Ovary (tissue), 9 donors: ENCODE results near the gene TXNDC11. TPM values are rescaled to one million over a fixed set of nuclear protein-coding genes. Genes with fewer than 3 reads are reported as not detected.

ENCODE experiments used
- DNase-seq, 5 donors: peaks; one replicate each; pipeline ENCODE4 v3.0.0-alpha.2; 2019 to 2020
- H3K27ac ChIP-seq, 2 donors: fragments of 200-600 bp; one replicate each; pipeline versions ENCODE4 v1.5.1 to v1.8.0; 2019 to 2022
- H3K27me3 ChIP-seq: fragments of 200-600 bp; one replicate; pipeline ENCODE4 v1.8.0; 2022
- H3K36me3 ChIP-seq: fragments of 200-600 bp; sonication (generic); one replicate; pipeline ENCODE4 v1.5.1; 2019
- H3K4me1 ChIP-seq: one replicate; pipeline ENCODE4 v1.8.1; 2013; ENCODE audit warnings: mild to moderate bottlenecking, moderate library complexity; ENCODE audit not compliant: insufficient read depth
- H3K4me3 ChIP-seq: fragments of 200-600 bp; sonication (generic); one replicate; pipeline ENCODE4 v1.5.1; 2017
- H3K9me3 ChIP-seq, 2 donors: fragments of 200-600 bp in 1 of 2; sonication (generic) in 1 of 2; one replicate each; pipeline versions ENCODE4 v1.5.1 to v1.8.1; 2013 to 2019; ENCODE audit warnings: mild to moderate bottlenecking in 1 of 2, moderate library complexity in 1 of 2
- EP300 ChIP-seq: sonication (generic); formaldehyde crosslinking; IDR thresholded peaks from one replicate; pipeline ENCODE4 v1.6.1; 2017; ENCODE audit warnings: antibody characterized with exemption
- POLR2A ChIP-seq: fragments of 450-650 bp; IDR thresholded peaks from one replicate; pipeline ENCODE4 v1.6.1; 2017; ENCODE audit warnings: antibody characterized with exemption, mild to moderate bottlenecking, moderate library complexity
- WGBS, 3 donors: extraction: QIAGEN DNeasy Blood & Tissue Kit in 1 of 3; methylation state at CpG; one replicate each; pipeline versions ENCODE4 v1.1.5 to v1.1.7; 2013 to 2017; 5-methylcytosine and 5-hydroxymethylcytosine counted together
- intact Hi-C, 4 donors: fragments of 100-400 bp; cut with DNase I; formaldehyde crosslinking; loops; one replicate each; pipeline versions ENCODE4 v1.11.0 to v1.15.1; 2022 to 2023
- polyA plus RNA-seq, 2 donors: library from polyadenylated mRNA; stranded (reverse); fragments of 200-250 nt in 1 of 2; fragments of 350-450 nt in 1 of 2; fragmentation: Illumina TruSeq in 1 of 2; extraction: RNeasy Lipid Tissue Mini Kit (QIAGEN cat#74804) in 1 of 2; gene quantifications; one replicate each; pipeline ENCODE4 v1.2.3, GENCODE V29; 2013 to 2014
- total RNA-seq, 7 donors: library from RNA; depleted of rRNA in 2 of 7; stranded (reverse); fragments of >200 nt in 2 of 7; fragmentation: NEBNext Ultra II Directional in 3 of 7; extraction: Animal tissue kit (Norgen Biotek cat#: 25700) in 3 of 7; gene quantifications; one replicate each; pipeline versions ENCODE4 v1.1.0 to v1.2.4, GENCODE V29; 2016 to 2023
- TF ChIP-seq, protein P1 (sequence below), 3 donors: fragments of 450-650 bp in 2 of 3; fragments of 200-600 bp in 1 of 3; IDR thresholded peaks; one replicate each; pipeline versions ENCODE4 v1.5.1 to v1.8.0; 2016 to 2022; ENCODE audit warnings: antibody characterized with exemption in 3 of 3, mild to moderate bottlenecking in 1 of 3
- donor health status: DM: no; HTN: no; CAD: no; lungs with moderate emphysema.
- donor health status: DM: no; HTN: no; CAD: no.
- donor health status: Bipolar disorder and iron deficiency.
- donor health status: DM: yes; HTN: yes; CAD: no.
- donor health status: DM: no; HTN: no; CAD: no.
- donor health status: DM: yes; HTN: yes; CAD: no.

Gene TXNDC11
- total and polyA plus RNA-seq, 9 donors, result 32.3 to 48.6 (median 39.3) TPM

GRCh38 chr16:11759997-11760396, 17.3 kb upstream of the TXNDC11 start:
- Histone ChIP-seq H3K27me3 (no peaks in the 10 kb centered on the region), H3K9me3 (no peaks in the 10 kb centered on the region), H3K36me3 (no peaks in the 10 kb centered on the region), H3K4me3 (no peak overlapping the region), H3K27ac (no peak overlapping the region), H3K4me1 (peaks cover 7% of the 10 kb centered on the region)
- intact Hi-C loops, result no loop called here
- DNase-seq, result no peak
- WGBS, 3 donors, result 94 to 97% (median 95%) methylated on average over 4 of the region's 4 CpGs
- TF ChIP-seq EP300 (no peak), POLR2A (no peak)
- TF ChIP-seq, protein P1, sequence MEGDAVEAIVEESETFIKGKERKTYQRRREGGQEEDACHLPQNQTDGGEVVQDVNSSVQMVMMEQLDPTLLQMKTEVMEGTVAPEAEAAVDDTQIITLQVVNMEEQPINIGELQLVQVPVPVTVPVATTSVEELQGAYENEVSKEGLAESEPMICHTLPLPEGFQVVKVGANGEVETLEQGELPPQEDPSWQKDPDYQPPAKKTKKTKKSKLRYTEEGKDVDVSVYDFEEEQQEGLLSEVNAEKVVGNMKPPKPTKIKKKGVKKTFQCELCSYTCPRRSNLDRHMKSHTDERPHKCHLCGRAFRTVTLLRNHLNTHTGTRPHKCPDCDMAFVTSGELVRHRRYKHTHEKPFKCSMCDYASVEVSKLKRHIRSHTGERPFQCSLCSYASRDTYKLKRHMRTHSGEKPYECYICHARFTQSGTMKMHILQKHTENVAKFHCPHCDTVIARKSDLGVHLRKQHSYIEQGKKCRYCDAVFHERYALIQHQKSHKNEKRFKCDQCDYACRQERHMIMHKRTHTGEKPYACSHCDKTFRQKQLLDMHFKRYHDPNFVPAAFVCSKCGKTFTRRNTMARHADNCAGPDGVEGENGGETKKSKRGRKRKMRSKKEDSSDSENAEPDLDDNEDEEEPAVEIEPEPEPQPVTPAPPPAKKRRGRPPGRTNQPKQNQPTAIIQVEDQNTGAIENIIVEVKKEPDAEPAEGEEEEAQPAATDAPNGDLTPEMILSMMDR (IDR thresholded peaks at IDR 0.05), result no peak

DNA sequence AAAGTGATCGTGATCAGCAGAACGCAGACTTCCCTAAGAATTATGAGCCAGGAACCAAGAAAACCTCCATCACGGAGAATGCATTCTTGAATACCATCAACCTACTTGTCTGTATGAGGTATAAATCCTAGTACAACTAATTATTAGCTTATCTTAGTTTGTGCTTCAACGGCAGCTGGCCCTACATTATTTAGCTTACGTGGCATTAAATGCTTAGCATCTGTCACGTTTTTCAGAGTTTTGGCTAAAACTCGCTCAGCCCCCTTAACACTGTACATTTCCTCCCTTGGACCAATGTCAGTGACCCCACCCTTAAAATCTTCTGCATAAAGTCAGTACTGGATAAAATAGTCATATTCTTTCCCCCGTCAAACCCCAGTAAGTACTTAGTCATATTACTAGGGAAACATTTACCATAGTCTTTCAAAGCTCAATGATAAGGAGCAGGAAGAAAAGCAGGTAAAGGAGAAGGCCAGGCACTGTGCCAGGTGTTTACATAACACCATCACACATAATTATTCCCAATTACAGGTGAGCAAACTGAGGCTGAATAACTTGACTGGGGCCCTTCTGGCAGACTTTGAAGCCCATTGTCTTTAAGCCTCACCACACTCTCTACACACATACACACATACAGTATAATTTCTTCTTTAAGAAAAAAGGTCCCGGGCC, 16.6 kb upstream of the TXNDC11 start:
- Histone ChIP-seq H3K36me3 (no peaks in the 10 kb centered on the region), H3K27ac (peak overlapping the region in 1 of 2 donors; percentile 31), H3K4me3 (no peak overlapping the region), H3K9me3 (no peaks in the 10 kb centered on the region), H3K4me1 (peaks cover 7% of the 10 kb centered on the region), H3K27me3 (no peaks in the 10 kb centered on the region)
- WGBS, 3 donors, result 32 to 56% (median 38%) methylated on average over 9 of the region's 9 CpGs
- intact Hi-C loops, result no loop called here
- TF ChIP-seq, protein P1 (IDR thresholded peaks at IDR 0.05), result no peak
- no peak for TF ChIP-seq EP300
- TF ChIP-seq POLR2A, result no peak
- no peak for DNase-seq

DNA sequence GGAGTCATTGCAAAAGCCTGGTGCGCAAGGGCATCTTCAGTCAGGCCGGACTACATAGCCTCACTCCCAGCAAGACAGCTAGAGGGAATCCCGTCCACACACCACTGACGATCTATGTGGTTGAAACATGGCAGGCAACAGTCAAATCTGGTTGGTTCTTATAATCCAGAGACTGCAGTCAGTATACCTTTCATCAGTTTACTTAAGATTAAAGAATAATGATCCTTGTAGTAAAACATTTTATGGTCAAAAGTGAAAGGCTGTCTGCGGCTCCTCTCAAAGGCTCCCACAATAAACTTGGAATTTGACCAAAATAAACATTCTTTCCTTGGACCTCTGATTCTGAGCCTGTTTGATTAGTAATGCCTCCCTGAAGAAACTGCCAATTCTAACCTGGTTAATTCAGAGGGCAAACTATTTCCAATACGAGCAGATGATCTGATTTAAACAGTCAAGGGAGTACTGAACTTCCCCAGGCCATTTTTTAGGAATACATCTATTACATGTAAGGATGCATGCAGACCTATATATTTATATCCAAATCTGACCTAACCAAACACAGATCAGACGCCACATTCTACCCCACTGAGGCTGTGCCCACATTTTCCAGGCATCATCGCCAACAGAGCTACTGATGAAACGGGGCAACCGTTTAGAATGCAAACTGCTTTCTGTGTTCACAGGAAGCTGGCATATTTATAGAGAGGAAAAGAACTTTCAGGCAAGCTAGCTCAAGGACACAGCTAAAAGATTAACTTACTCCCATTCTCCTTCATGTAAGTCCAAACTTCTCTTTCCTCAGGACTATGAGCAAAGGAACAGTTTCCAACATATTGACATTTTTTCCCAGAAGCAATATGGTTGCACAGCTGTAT, 15.3 kb upstream of the TXNDC11 start:
- intact Hi-C loops, result no loop called here
- Histone ChIP-seq H3K4me1 (peaks cover 7% of the 10 kb centered on the region), H3K27me3 (no peaks in the 10 kb centered on the region), H3K36me3 (no peaks in the 10 kb centered on the region), H3K27ac (peak overlapping the region in 1 of 2 donors; percentile 32), H3K9me3 (no peaks in the 10 kb centered on the region), H3K4me3 (no peak overlapping the region)
- DNase-seq, result no peak
- TF ChIP-seq EP300 (no peak), POLR2A (no peak)
- TF ChIP-seq, protein P1 (IDR thresholded peaks at IDR 0.05), result no peak
- WGBS, 3 donors, result 20 to 37% (median 25%) methylated on average over 10 of the region's 10 CpGs

GRCh38 chr16:11756248-11756647, 13.6 kb upstream of the TXNDC11 start:
- WGBS, 3 donors, result 92 to 96% (median 96%) methylated on average over 3 of the region's 3 CpGs

More at GRCh38 chr16:11756248-11756647, 13.6 kb upstream of the TXNDC11 start:
- Histone ChIP-seq H3K4me1 (peaks cover 7% of the 10 kb centered on the region), H3K4me3 (no peak overlapping the region), H3K36me3 (no peaks in the 10 kb centered on the region), H3K9me3 (no peaks in the 10 kb centered on the region), H3K27ac (no peak overlapping the region), H3K27me3 (no peaks in the 10 kb centered on the region)
- TF ChIP-seq, protein P1 (IDR thresholded peaks at IDR 0.05), result no peak
- no peak for TF ChIP-seq EP300
- no peak for TF ChIP-seq POLR2A
- intact Hi-C loops, result no loop called here
- no peak for DNase-seq
